ENCODE data around the gene FASN.

The FASN gene

GRCh38 chr17:82089723-82090548 lies 8.1 kb downstream of the FASN start:
- FAIRE-seq (no peak), DNase-seq (ENCODE audit: insufficient read length, low spot score) (no peak)

GRCh38 chr17:82088838-82089722 lies 9.0 kb downstream of the FASN start:
- no peak for DNase-seq (ENCODE audit: insufficient read length, low spot score)
- FAIRE-seq, result no peak

GRCh38 chr17:82087961-82088837 lies 9.8 kb downstream of the FASN start:
- FAIRE-seq (no peak), DNase-seq (ENCODE audit: insufficient read length, low spot score) (no peak)

GRCh38 chr17:82086941-82087906 lies 10.8 kb downstream of the FASN start:
- FAIRE-seq, result no peak
- DNase-seq (ENCODE audit: insufficient read length, low spot score), result no peak

GRCh38 chr17:82085931-82086764 lies 11.9 kb downstream of the FASN start:
- no peak for DNase-seq (ENCODE audit: insufficient read length, low spot score)
- FAIRE-seq, result no peak

GRCh38 chr17:82085031-82085861 lies 12.8 kb downstream of the FASN start:
- no peak for FAIRE-seq

GRCh38 chr17:82084373-82085030 lies 13.5 kb downstream of the FASN start:
- DNase-seq (ENCODE audit: insufficient read length, low spot score), result no peak
- no peak for FAIRE-seq

More at GRCh38 chr17:82085031-82085861, 12.8 kb downstream of the FASN start:
- no peak for DNase-seq (ENCODE audit: insufficient read length, low spot score)

GRCh38 chr17:82083533-82084359 lies 14.3 kb downstream of the FASN start:
- FAIRE-seq (no peak), DNase-seq (ENCODE audit: insufficient read length, low spot score) (no peak)

GRCh38 chr17:82083009-82083408 lies 15.0 kb downstream of the FASN start:
- DNase-seq (ENCODE audit: insufficient read length, low spot score) (no peak), FAIRE-seq (no peak)

- DNase-seq (ENCODE audit: insufficient read length, low spot score) (no peak), FAIRE-seq (no peak)
Observed at GRCh38 chr17:82082456-82082855, 15.6 kb downstream of the FASN start.

GRCh38 chr17:82081966-82082365 lies 16.1 kb downstream of the FASN start:
- no peak for DNase-seq (ENCODE audit: insufficient read length, low spot score)
- no peak for FAIRE-seq

- FAIRE-seq (no peak), DNase-seq (ENCODE audit: insufficient read length, low spot score) (no peak)
Observed at GRCh38 chr17:82081546-82081945, 16.5 kb downstream of the FASN start.

- FAIRE-seq (no peak), DNase-seq (ENCODE audit: insufficient read length, low spot score) (no peak)
Observed at GRCh38 chr17:82080789-82081464, 17.1 kb downstream of the FASN start.

GRCh38 chr17:82080048-82080788 lies 17.8 kb downstream of the FASN start:
- FAIRE-seq (no peak), DNase-seq (ENCODE audit: insufficient read length, low spot score) (no peak)

- FAIRE-seq (no peak), DNase-seq (ENCODE audit: insufficient read length, low spot score) (no peak)
Observed at GRCh38 chr17:82079001-82079677, 18.9 kb downstream of the FASN start.

All from GM19239 (cell line).